NK-92 (cell line): ENCODE results near the gene EEF1AKMT3.
A peak's percentile ranks its signal among the peaks of the same experiment; 100 is the strongest.
"Not testable (repeated sequence)": the region's sequence is repeated elsewhere in the genome, so short reads cannot be mapped to it uniquely, and the experiment has no call there.

Source experiments
- DNase-seq: peaks from one replicate; lab custom pipeline; 2025; ENCODE audit not compliant: unreplicated experiment; lab: John Stamatoyannopoulos, UW

EEF1AKMT3 gene

GRCh38 chr12:57764662-57765002 lies 7.8 kb upstream of the EEF1AKMT3 start:
- DNase-seq = no peak

DNA sequence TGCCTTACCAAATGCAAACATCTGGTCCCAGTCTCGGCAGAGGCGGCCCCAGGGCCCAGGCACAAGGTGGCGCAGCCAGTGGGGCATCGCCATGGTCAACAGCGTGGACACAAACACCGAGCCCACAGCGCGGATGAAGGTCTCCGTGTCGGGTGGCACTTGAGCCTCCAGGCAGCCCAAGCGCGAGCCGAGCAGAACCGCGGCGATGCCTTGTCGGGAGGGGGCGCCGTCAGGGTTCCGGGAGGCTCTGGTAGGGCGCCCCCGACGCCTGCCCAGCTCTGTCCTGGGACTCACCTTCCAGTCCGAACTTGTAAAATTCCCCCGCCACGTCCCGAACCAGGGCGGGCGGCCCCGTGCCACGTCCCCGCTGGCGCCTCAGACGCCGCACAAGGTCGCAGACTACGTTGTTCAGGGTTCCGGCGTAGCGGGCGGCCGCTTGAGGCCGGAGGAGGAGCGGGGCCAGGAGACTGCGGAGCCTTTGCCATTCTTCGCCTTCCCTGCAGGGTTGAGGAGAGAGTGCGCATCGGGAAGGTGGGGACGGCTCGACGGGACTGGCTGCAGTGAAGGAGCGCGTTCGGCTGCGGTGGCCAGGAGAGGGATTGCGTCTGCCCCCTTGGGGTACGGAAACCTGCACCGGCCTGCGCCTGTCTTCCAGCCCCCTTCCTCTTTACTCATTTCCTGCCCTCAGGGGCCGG lies 7.3 kb upstream of the EEF1AKMT3 start:
- no peak for DNase-seq

GRCh38 chr12:57765698-57766463 lies 6.5 kb upstream of the EEF1AKMT3 start:
- no peak for DNase-seq

GRCh38 chr12:57766464-57767304 lies 5.7 kb upstream of the EEF1AKMT3 start, which contains the start of gene CYP27B1:
CYP27B1 (minus strand) TSS chr12:57767078; CDS start chr12:57767041, 37 bp downstream.
- no peak for DNase-seq

DNA sequence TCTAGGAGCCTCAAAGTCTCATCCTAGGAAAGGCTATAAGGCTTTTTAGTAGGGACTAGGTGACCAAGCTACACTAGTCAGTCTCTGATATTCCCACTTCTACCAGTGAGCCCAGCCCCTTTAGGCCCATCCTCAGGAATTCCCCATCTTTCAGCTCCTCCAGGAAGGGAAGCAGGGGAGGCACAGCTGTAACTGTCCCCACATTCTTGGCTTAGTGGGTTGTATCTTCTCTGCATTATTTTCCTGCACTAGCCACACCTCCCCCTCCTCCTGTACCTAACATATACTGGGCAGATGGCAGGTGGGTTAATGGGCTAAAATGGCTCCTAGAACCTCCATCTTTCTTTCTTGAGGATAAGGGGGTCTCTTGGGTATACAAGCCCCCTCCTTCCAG lies 5.1 kb upstream of the EEF1AKMT3 start:
- no peak for DNase-seq

DNA sequence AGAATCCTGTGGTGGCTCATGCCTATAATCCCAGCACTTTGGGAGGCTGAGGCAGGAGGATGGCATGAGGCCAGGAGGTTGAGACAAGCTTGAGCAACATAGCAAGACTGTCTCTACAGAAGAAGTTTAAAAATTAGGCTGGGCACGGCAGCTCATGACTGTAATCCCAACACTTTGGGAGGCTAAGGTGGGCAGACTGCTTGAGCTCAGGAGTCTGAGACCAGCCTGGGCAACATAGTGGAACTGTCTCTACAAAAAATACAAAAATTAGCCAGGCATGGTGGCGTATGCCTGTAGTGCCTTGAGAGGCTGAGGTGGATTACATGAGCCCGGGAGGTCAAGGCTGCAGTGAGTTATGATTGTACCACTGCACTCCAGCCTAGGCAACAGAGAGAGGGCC lies 4.5 kb upstream of the EEF1AKMT3 start:
- no peak for DNase-seq

GRCh38 chr12:57769594-57769993 lies 2.8 kb upstream of the EEF1AKMT3 start:
- DNase-seq = no peak

GRCh38 chr12:57770734-57771133 lies 1.7 kb upstream of the EEF1AKMT3 start:
- no peak for DNase-seq

DNA sequence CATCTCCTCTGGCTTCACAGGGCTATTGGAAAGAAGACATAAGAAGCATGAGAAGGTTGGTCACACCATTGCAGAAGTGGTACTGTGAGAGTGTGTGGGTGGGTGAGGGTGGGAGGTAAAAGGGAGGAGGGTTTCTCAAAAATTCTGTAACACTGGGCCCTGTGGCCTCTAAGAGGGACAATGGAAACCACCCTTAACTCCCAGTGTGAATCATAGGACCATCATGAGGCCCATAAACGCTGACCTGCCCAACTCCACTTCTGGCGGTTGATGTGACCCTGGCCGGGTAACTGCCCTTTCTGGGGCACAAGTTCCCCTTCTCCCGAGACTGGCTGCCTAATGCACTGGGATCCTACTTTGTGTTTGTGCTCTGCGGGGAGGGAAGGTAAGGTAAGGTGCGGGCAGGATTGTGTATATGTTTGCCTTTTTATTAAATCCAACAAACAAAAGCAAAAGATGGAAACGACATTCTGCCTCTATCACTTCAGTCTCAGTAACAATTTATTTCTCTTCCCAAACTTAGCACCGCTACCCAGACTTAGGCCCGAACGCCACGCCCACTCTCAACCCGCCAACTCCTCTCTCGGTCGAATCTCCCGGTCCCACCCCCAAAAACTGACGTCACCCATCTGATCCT lies 1.1 kb upstream of the EEF1AKMT3 start:
- peak; percentile 8 for DNase-seq

GRCh38 chr12:57771873-57772428 lies 463 bp upstream of the EEF1AKMT3 start, which contains the start of gene METTL1:
METTL1 (minus strand) TSS chr12:57772105; CDS start chr12:57772083, 22 bp downstream.
- DNase-seq = no peak

- DNase-seq = not testable (repeated sequence)
Measured at GRCh38 chr12:57774634-57775033, 2.2 kb downstream of the EEF1AKMT3 start.

DNA sequence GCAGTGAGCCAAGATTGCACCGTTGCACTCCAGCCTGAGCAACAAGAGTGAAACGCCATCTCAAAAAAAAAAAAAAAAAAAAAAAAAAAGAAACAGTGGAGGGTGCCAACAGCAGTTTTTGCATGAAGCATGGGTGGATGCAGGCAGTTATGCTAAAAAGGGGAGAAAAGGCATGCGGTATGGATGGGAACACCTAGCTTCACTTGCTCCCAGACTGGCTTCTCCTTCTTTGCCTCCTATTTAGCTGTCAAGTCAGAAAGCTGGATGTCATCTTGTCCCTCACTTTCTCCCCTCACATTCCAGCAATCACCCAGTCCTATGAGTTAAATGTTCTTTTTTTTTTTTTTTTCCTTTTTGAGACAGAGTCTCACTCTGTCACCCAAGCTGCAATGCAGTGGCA lies 2.6 kb downstream of the EEF1AKMT3 start:
- no peak for DNase-seq

- no peak for DNase-seq
Measured at GRCh38 chr12:57775563-57776246, 3.3 kb downstream of the EEF1AKMT3 start.

GRCh38 chr12:57776247-57776587 lies 3.8 kb downstream of the EEF1AKMT3 start:
- no peak for DNase-seq

- DNase-seq = no peak
Measured at GRCh38 chr12:57777367-57777766, 5.0 kb downstream of the EEF1AKMT3 start.

DNA sequence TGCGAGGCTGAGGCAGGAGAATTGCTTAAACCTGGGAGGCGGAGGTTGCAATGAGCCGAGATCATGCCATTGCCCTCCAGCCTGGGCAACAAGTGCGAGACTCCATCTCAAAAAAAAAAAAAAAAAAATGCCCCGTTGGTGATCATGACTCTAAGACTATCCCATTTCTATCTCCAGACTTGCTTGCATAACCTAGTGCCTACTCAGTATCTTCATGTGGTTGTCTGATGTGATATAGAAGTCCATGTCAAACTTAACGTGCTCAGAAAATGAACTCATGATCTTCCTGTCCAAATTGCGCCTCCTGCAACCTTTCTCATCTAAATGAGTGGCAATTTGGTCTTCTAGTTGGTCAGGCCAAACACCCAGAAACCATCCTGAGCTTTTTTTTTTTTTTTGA lies 5.5 kb downstream of the EEF1AKMT3 start:
- no peak for DNase-seq

GRCh38 chr12:57779736-57780135 lies 7.3 kb downstream of the EEF1AKMT3 start:
- no peak for DNase-seq

DNA sequence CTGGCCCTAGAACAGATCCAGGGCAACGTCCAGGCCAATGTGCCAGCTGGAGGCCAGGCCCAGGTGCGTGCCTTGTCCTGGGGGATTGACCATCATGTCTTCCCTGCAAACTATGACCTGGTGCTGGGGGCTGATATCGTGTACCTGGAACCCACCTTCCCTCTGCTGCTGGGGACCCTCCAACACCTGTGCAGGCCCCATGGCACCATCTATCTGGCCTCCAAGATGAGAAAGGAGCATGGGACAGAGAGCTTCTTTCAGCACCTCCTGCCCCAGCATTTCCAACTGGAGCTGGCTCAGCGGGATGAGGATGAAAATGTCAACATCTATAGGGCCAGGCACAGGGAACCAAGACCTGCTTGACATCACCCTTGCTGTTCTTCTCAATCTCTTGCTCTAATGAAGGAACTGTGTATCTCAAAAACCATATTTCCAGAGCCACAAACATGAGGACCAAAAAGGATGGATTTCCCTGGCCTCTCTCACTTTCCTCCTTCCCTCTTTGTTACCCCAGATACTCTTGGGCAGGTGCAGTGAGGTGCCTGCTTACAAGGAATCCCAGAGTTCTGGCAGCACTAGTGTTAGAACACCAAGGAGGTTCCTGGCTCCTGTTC lies 8.0 kb downstream of the EEF1AKMT3 start:
- no peak for DNase-seq

- DNase-seq = no peak
Measured at GRCh38 chr12:57781244-57781643, 8.8 kb downstream of the EEF1AKMT3 start.

- DNase-seq = no peak
Measured at GRCh38 chr12:57781801-57782200, 9.4 kb downstream of the EEF1AKMT3 start.
